HEK293T (cell line): Measurements from ENCODE around the gene ACTL6A.

ENCODE experiments used
- ARNT ChIP-seq: fragments of 450-650 bp; IDR thresholded peaks from 2 replicates; pipeline ENCODE4 v1.6.1; 2017; ENCODE audit warnings: mild to moderate bottlenecking
- BHLHE40 ChIP-seq: fragments of 450-650 bp; IDR thresholded peaks from 2 replicates; pipeline ENCODE4 v1.6.1; 2016; ENCODE audit warnings: mild to moderate bottlenecking, moderate library complexity, borderline replicate concordance
- ELF4 ChIP-seq: fragments of 450-650 bp; IDR thresholded peaks from 2 replicates; pipeline ENCODE4 v1.6.1; 2017; ENCODE audit warnings: antibody characterized with exemption
- FOXA1 ChIP-seq: fragments of 450-650 bp; IDR thresholded peaks from 2 replicates; pipeline ENCODE4 v1.6.1; 2016; ENCODE audit warnings: mild to moderate bottlenecking
- FOXK2 ChIP-seq: fragments of 450-650 bp; IDR thresholded peaks from 2 replicates; pipeline ENCODE4 v1.6.1; 2016; ENCODE audit warnings: mild to moderate bottlenecking
- FOXM1 ChIP-seq: fragments of 450-650 bp; IDR thresholded peaks from 2 replicates; pipeline ENCODE4 v1.6.1; 2017; ENCODE audit warnings: mild to moderate bottlenecking, borderline replicate concordance
- HDGF ChIP-seq: fragments of 450-650 bp; IDR thresholded peaks from 2 replicates; pipeline ENCODE4 v1.6.1; 2017; ENCODE audit warnings: antibody characterized with exemption, borderline replicate concordance
- NFRKB ChIP-seq: fragments of 450-650 bp; IDR thresholded peaks from 2 replicates; pipeline ENCODE4 v1.6.1; 2016; ENCODE audit warnings: mild to moderate bottlenecking, moderate library complexity
- PKNOX1 ChIP-seq: fragments of 450-650 bp; IDR thresholded peaks from 2 replicates; pipeline ENCODE4 v1.6.1; 2016
- SP1 ChIP-seq: fragments of 450-650 bp; IDR thresholded peaks from 2 replicates; pipeline ENCODE4 v1.6.1; 2017
- TARDBP ChIP-seq: fragments of 450-650 bp; IDR thresholded peaks from 2 replicates; pipeline ENCODE4 v1.6.1; 2016
- ZNF384 ChIP-seq: fragments of 450-650 bp; IDR thresholded peaks from 2 replicates; pipeline ENCODE4 v1.6.1; 2016

- no peak for TF ChIP-seq SP1
- TF ChIP-seq ZNF384, result no peak
- no peak for TF ChIP-seq FOXM1
- no peak for TF ChIP-seq HDGF
- TF ChIP-seq FOXK2, result no peak
- no peak for TF ChIP-seq ARNT
- no peak for TF ChIP-seq BHLHE40
- TF ChIP-seq NFRKB, result no peak
- TF ChIP-seq FOXA1, result no peak
- TF ChIP-seq TARDBP, result no peak
- TF ChIP-seq PKNOX1, result no peak
- TF ChIP-seq ELF4, result no peak
These were observed 29.5 kb upstream of the ACTL6A start for GRCh38 chr3:179533274-179533673.
